B cell (primary cell): Measurements from ENCODE around the gene SCYL3. TPM values are rescaled to one million over a fixed set of nuclear protein-coding genes. Genes with fewer than 3 reads are reported as not detected.

Experiments used
- ATAC-seq: fragments of 200-7000 bp; cut with Tn5 transposase; one replicate; pipeline ENCODE4 v1.10.0; 2021; ENCODE audit warnings: low read depth, mild to moderate bottlenecking, moderate number of reproducible peaks, moderate library complexity
- CTCF ChIA-PET: fragments of 350-600 bp; sonication (Branson Sonifier 250); formaldehyde crosslinking; loops from one replicate; lab custom pipeline; 2021; ENCODE audit warnings: antibody characterized with exemption, inconsistent platforms; lab: Charles Lee
- POLR2A ChIA-PET: fragments of 350-600 bp; sonication (Branson Sonifier 250); formaldehyde crosslinking; loops from one replicate; lab custom pipeline; 2021; ENCODE audit warnings: antibody characterized with exemption; lab: Charles Lee
- DNase-seq: peaks from one replicate; pipeline ENCODE4 v3.0.0; 2013
- H2AFZ ChIP-seq: 2 replicates; pipeline ENCODE4 v1.6.1; 2012; ENCODE audit warnings: mild to moderate bottlenecking, low read depth, low read length; ENCODE audit not compliant: insufficient read depth, poor library complexity, severe bottlenecking
- H3K27ac ChIP-seq, 2 donors: 1 replicate in 1 of 2; 2 replicates in 1 of 2; pipeline ENCODE4 v1.5.1; 2012 to 2013; ENCODE audit warnings: low read length in 2 of 2, mild to moderate bottlenecking in 2 of 2, moderate library complexity in 1 of 2
- H3K27me3 ChIP-seq, 4 experiments: fragments of 200-600 bp in 1 of 4; sonication (generic) in 1 of 4; replicated peaks in 1 of 4; 1 replicate in 2 of 4; 2 replicates in 2 of 4; pipeline versions ENCODE4 v1.6.1 to v1.7.0; 2013 to 2016; ENCODE audit warnings: low read length in 3 of 4, mild to moderate bottlenecking in 2 of 4, mixed read lengths in 1 of 4, moderate library complexity in 1 of 4; ENCODE audit not compliant: insufficient read depth in 4 of 4, control insufficient read depth in 3 of 4; ENCODE audit errors: control extremely low read depth in 1 of 4
- H3K36me3 ChIP-seq, 2 experiments: replicated peaks in 1 of 2; 1 replicate in 1 of 2; 2 replicates in 1 of 2; pipeline versions ENCODE4 v1.6.1 to v1.7.1; 2013; ENCODE audit warnings: low read length in 1 of 2; ENCODE audit not compliant: insufficient read depth in 2 of 2, control insufficient read depth in 1 of 2; ENCODE audit errors: control extremely low read depth in 1 of 2, extremely low read depth in 1 of 2
- H3K4me1 ChIP-seq, 2 donors: fragments of 200-600 bp in 1 of 2; sonication (generic) in 1 of 2; 1 replicate in 1 of 2; 2 replicates in 1 of 2; pipeline versions ENCODE4 v1.5.1 to v1.6.1; 2013 to 2017; ENCODE audit warnings: low read length in 2 of 2; ENCODE audit not compliant: control insufficient read depth in 2 of 2, insufficient read depth in 2 of 2
- H3K4me2 ChIP-seq: replicated peaks from 2 replicates; pipeline ENCODE3; 2012; ENCODE audit warnings: mild to moderate bottlenecking, low read depth, low read length; ENCODE audit not compliant: poor library complexity, severe bottlenecking
- H3K4me3 ChIP-seq, 5 experiments: fragments of 200-600 bp in 1 of 5; sonication (generic) in 1 of 5; 1 replicate in 3 of 5; 2 replicates in 2 of 5; pipeline versions ENCODE4 v1.5.1 to v1.7.0; 2011 to 2016; ENCODE audit warnings: low read length in 4 of 5, mild to moderate bottlenecking in 4 of 5, low read depth in 2 of 5, control low read depth in 1 of 5, moderate library complexity in 1 of 5; ENCODE audit not compliant: insufficient read depth in 1 of 5; ENCODE audit errors: control extremely low read depth in 1 of 5, extremely low read depth in 1 of 5
- H3K79me2 ChIP-seq: fragments of 200-600 bp; sonication (generic); one replicate; pipeline ENCODE4 v1.6.0; 2016; ENCODE audit warnings: low read length; ENCODE audit not compliant: control insufficient read depth, insufficient read depth
- H3K9ac ChIP-seq: fragments of 200-600 bp; sonication (generic); 2 replicates; pipeline ENCODE4 v1.6.1; 2017; ENCODE audit warnings: mild to moderate bottlenecking, low read length, moderate library complexity
- H3K9me3 ChIP-seq, 3 donors: one replicate each; pipeline versions ENCODE4 v1.6.1 to v1.7.1; 2013; ENCODE audit warnings: low read length in 2 of 3; ENCODE audit not compliant: control insufficient read depth in 2 of 3, insufficient read depth in 1 of 3; ENCODE audit errors: control extremely low read depth in 1 of 3
- H4K20me1 ChIP-seq: 2 replicates; pipeline ENCODE4 v1.6.0; 2012; ENCODE audit warnings: mild to moderate bottlenecking, low read length; ENCODE audit not compliant: insufficient read depth, control insufficient read depth, poor library complexity, severe bottlenecking
- H3K27ac Mint-ChIP-seq: one replicate; pipeline ENCODE4 v1.8.0; 2021; ENCODE audit warnings: mixed read lengths
- H3K27me3 Mint-ChIP-seq: one replicate; pipeline ENCODE4 v1.8.0; 2021; ENCODE audit warnings: mixed read lengths
- H3K4me1 Mint-ChIP-seq: one replicate; pipeline ENCODE4 v1.8.0; 2021; ENCODE audit warnings: mixed read lengths
- H3K4me3 Mint-ChIP-seq: one replicate; pipeline ENCODE4 v1.8.0; 2021; ENCODE audit warnings: mixed read lengths
- H3K9me3 Mint-ChIP-seq: one replicate; pipeline ENCODE4 v1.8.0; 2022; ENCODE audit warnings: mixed read lengths; ENCODE audit not compliant: insufficient read depth
- CTCF ChIP-seq: fragments of 200-600 bp; IDR thresholded peaks from one replicate; pipeline ENCODE4 v1.8.0; 2022; ENCODE audit warnings: antibody characterized with exemption, mild to moderate bottlenecking
- EZH2 ChIP-seq: IDR thresholded peaks from 2 replicates; pipeline ENCODE4 v1.6.1; 2012; ENCODE audit warnings: borderline replicate concordance, low read depth, mild to moderate bottlenecking, moderate library complexity, low read length; ENCODE audit not compliant: insufficient read depth, poor library complexity, severe bottlenecking
- WGBS: methylation state at CpG from one replicate; pipeline ENCODE4 v1.1.5; 2013; ENCODE audit warnings: missing lambda C conversion rate; ENCODE audit not compliant: insufficient coverage; 5-methylcytosine and 5-hydroxymethylcytosine counted together
- intact Hi-C: fragments of 100-400 bp; cut with micrococcal nuclease; formaldehyde crosslinking; loops from one replicate; pipeline ENCODE4 v1.10.0; 2022
- polyA plus RNA-seq: library from polyadenylated mRNA; depleted of rRNA; stranded (reverse); fragments of >200 nt; gene quantifications from 2 replicates; pipeline ENCODE4 v1.2.3, GENCODE V29; 2012
- total RNA-seq, 2 donors: library from RNA; stranded (reverse); fragments of 120-200 nt in 1 of 2; gene quantifications; 1 replicate in 1 of 2; 2 replicates in 1 of 2; pipeline versions ENCODE4 v1.2.3 to v1.2.4, GENCODE V29; 2013 to 2022

The SCYL3 gene
- total and polyA plus RNA-seq, 2 donors (not counting 1 experiment from before 2014, with no cell fraction given), result 14.2 to 18.4 TPM

GRCh38 chr1:169899519-169900217 lies 6.0 kb upstream of the SCYL3 start:
- Mint-ChIP-seq H3K27ac (no peak overlapping the region), H3K4me3 (no peak overlapping the region), H3K4me1 (peaks cover 7% of the 10 kb centered on the region), H3K9me3 (no peaks in the 10 kb centered on the region), H3K27me3 (peaks cover 41% of the 10 kb centered on the region)
- no peak overlapping the region for H3K27ac ChIP-seq
- no peaks in the 10 kb centered on the region for H3K9me3 ChIP-seq
- H3K9ac ChIP-seq, result no peak overlapping the region
- no peaks in the 10 kb centered on the region for H4K20me1 ChIP-seq
- no peaks in the 10 kb centered on the region for H3K36me3 ChIP-seq
- peaks cover 0 to 13% (median 6%) of the 10 kb centered on the region in 4 experiments for H3K27me3 ChIP-seq
- no peak overlapping the region for H3K4me2 ChIP-seq
- ATAC-seq (no peak), DNase-seq (no peak)
- intact Hi-C loops, result no loop called here
- WGBS, result 74% methylated on average over 4 of the region's 4 CpGs
- POLR2A ChIA-PET, result no interaction called here
- CTCF ChIA-PET, result interaction anchor here (1.2 kb wide), 1 partner anchor 1414 kb away, joined by 4 read pairs; the partner anchor contains the start of gene FMO4
- H3K79me2 ChIP-seq, result no peaks in the 10 kb centered on the region
- H3K4me1 ChIP-seq, result peaks cover under 1 to 7% of the 10 kb centered on the region in 2 donors
- no peak overlapping the region for H3K4me3 ChIP-seq
- no peak overlapping the region for H2AFZ ChIP-seq
- TF ChIP-seq CTCF (no peak), EZH2 (no peak)

DNA sequence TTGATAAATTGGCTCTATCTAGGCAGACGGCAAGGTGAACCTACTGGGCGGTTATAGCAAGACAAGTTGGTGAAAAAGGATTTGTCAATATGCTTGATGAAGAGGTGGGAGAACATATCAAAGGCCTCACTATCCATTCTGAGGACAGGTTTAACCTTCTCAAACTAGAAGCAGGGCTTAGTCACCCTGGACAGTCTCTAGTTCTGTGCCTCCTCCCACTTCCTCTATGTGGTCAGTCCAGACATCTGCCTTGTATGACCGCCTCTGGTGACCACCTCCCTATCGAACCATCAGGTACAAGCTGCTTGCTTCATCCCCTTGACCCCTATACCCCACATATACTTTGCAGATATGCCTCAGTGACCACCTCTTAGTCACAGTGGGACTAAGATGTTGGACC lies 2.3 kb upstream of the SCYL3 start:
- no peak overlapping the region for H3K4me3 ChIP-seq
- no peak for ATAC-seq
- no peak overlapping the region for H3K4me3 Mint-ChIP-seq

More for the DNA sequence above, 2.3 kb upstream of the SCYL3 start:
- Histone ChIP-seq H3K27ac (no peak overlapping the region), H3K27me3 (peaks cover 0 to 6% (median 5%) of the 10 kb centered on the region in 4 experiments), H3K4me2 (no peak overlapping the region), H3K9ac (no peak overlapping the region), H4K20me1 (no peaks in the 10 kb centered on the region), H2AFZ (no peak overlapping the region), H3K36me3 (no peaks in the 10 kb centered on the region), H3K9me3 (no peaks in the 10 kb centered on the region), H3K79me2 (peaks cover 23% of the 10 kb centered on the region), H3K4me1 (peaks cover 20 to 23% of the 10 kb centered on the region in 2 donors)
- no peaks in the 10 kb centered on the region for H3K9me3 Mint-ChIP-seq
- H3K27ac Mint-ChIP-seq, result no peak overlapping the region
- DNase-seq, result no peak
- H3K4me1 Mint-ChIP-seq, result peaks cover 27% of the 10 kb centered on the region
- 75% methylated on average over 2 of the region's 4 CpGs for WGBS
- CTCF ChIA-PET, result no interaction called here
- POLR2A ChIA-PET, result no interaction called here
- peaks cover 17% of the 10 kb centered on the region for H3K27me3 Mint-ChIP-seq
- TF ChIP-seq EZH2, result no peak
- no peak for TF ChIP-seq CTCF
- intact Hi-C loops, result no loop called here
